ENCODE results near the gene ZNF574. TPM values are rescaled to one million over a fixed set of nuclear protein-coding genes. Genes with fewer than 3 reads are reported as not detected.
"Not testable (repeated sequence)": the region's sequence is repeated elsewhere in the genome, so short reads cannot be mapped to it uniquely, and the experiment has no call there.

ZNF574 gene
- total RNA-seq = 10 to 100 TPM; 28.4 to 52.1 (median 30.8) TPM

- TF ChIP-seq CTCF (IDR thresholded peaks at IDR 0.05) = no peak
- peak in 1 of 2 donors; percentile 92 for TF ChIP-seq POLR2A (IDR thresholded peaks at IDR 0.05)
- intact Hi-C loops (cut with DNase I; ENCODE audit: low total_unique reads) = no loop called here
- H3K4me3 ChIP-seq (ENCODE audit: low read depth, poor library complexity, severe bottlenecking) = peak within 1 kb of the TSS; percentile 77
- DNase-seq (ENCODE audit: low spot score in 2 of 2) = peak; percentile 99
- WGBS, 2 donors = 0% methylated on average over 60 to 80 of the region's 80 CpGs
Measured at GRCh38 chr19:42075616-42076379, at the start of gene ZNF574. Gene ZNF574 (plus strand): TSS chr19:42076166. CDS start chr19:42078607, 2,441 bp downstream.

GRCh38 chr19:42028304-42029216, 47.4 kb upstream of the ZNF574 start:
- intact Hi-C loops (cut with DNase I; ENCODE audit: low total_unique reads) = no loop called here
- DNase-seq (ENCODE audit: low spot score in 2 of 2) = no peak
- H3K4me3 ChIP-seq (ENCODE audit: low read depth, poor library complexity, severe bottlenecking) = no peak overlapping the region
- WGBS, 2 donors = 55 to 56% methylated on average over 8 of the region's 8 CpGs
- TF ChIP-seq POLR2A (IDR thresholded peaks at IDR 0.05) (no peak), CTCF (IDR thresholded peaks at IDR 0.05) (no peak)

GRCh38 chr19:42030645-42031440, 45.1 kb upstream of the ZNF574 start:
- WGBS, 2 donors = 80 to 81% methylated on average over 7 of the region's 7 CpGs
- TF ChIP-seq CTCF (IDR thresholded peaks at IDR 0.05) = no peak
- TF ChIP-seq POLR2A (IDR thresholded peaks at IDR 0.05) = no peak
- no peak overlapping the region for H3K4me3 ChIP-seq (ENCODE audit: low read depth, poor library complexity, severe bottlenecking)
- no peak for DNase-seq (ENCODE audit: low spot score in 2 of 2)
- intact Hi-C loops (cut with DNase I; ENCODE audit: low total_unique reads) = no loop called here

- intact Hi-C loops (cut with DNase I; ENCODE audit: low total_unique reads) = no loop called here
- DNase-seq (ENCODE audit: low spot score in 2 of 2) = no peak
- H3K4me3 ChIP-seq (ENCODE audit: low read depth, poor library complexity, severe bottlenecking) = no peak overlapping the region
- TF ChIP-seq POLR2A (IDR thresholded peaks at IDR 0.05) (no peak), CTCF (IDR thresholded peaks at IDR 0.05) (no peak)
- 67 to 78% methylated on average over 5 of the region's 5 CpGs for WGBS, 2 donors
Measured at GRCh38 chr19:42032431-42032830, 43.5 kb upstream of the ZNF574 start.

- DNase-seq (ENCODE audit: low spot score in 2 of 2) = no peak
- WGBS, 2 donors = 69 to 73% methylated on average over 5 of the region's 5 CpGs
- TF ChIP-seq CTCF (IDR thresholded peaks at IDR 0.05) (no peak), POLR2A (IDR thresholded peaks at IDR 0.05) (no peak)
- intact Hi-C loops (cut with DNase I; ENCODE audit: low total_unique reads) = no loop called here
- H3K4me3 ChIP-seq (ENCODE audit: low read depth, poor library complexity, severe bottlenecking) = no peak overlapping the region
Measured at GRCh38 chr19:42033413-42033812, 42.6 kb upstream of the ZNF574 start.

GRCh38 chr19:42034640-42035391, 41.1 kb upstream of the ZNF574 start:
- intact Hi-C loops (cut with DNase I; ENCODE audit: low total_unique reads); DNase-seq (ENCODE audit: low spot score in 2 of 2); H3K4me3 ChIP-seq (ENCODE audit: low read depth, poor library complexity, severe bottlenecking): not testable (repeated sequence)
- WGBS, 2 donors = 26 to 33% methylated on average over 17 of the region's 17 CpGs
